CD1c-positive myeloid dendritic cell (primary cell): ENCODE results near the gene SLC26A2.

Source experiments
- DNase-seq: peaks from one replicate; pipeline ENCODE4 v3.0.0-alpha.2; 2016; ENCODE audit errors: extremely low spot score

SLC26A2 gene

GRCh38 chr5:149960272-149961185, at the start of gene SLC26A2:
TSS of gene SLC26A2 (plus strand) at chr5:149960758. CDS start at chr5:149977653, 16,895 bp downstream.
- DNase-seq = peak; percentile 98

- no peak for DNase-seq
These were observed 49.5 kb upstream of the SLC26A2 start for GRCh38 chr5:149911031-149911430.

- DNase-seq = no peak
These were observed 48.2 kb upstream of the SLC26A2 start for GRCh38 chr5:149912226-149912871.

GRCh38 chr5:149913436-149914419, 46.8 kb upstream of the SLC26A2 start:
- DNase-seq = no peak

- DNase-seq = no peak
These were observed 44.9 kb upstream of the SLC26A2 start for GRCh38 chr5:149915392-149916260.

- no peak for DNase-seq
These were observed 44.1 kb upstream of the SLC26A2 start for GRCh38 chr5:149916334-149917072.

- DNase-seq = no peak
These were observed 43.4 kb upstream of the SLC26A2 start for GRCh38 chr5:149917073-149917676.

GRCh38 chr5:149921597-149921996, 39.0 kb upstream of the SLC26A2 start:
- DNase-seq = no peak

- DNase-seq = no peak
These were observed 37.6 kb upstream of the SLC26A2 start for GRCh38 chr5:149922950-149923349.

GRCh38 chr5:149924486-149924885, 36.1 kb upstream of the SLC26A2 start:
- DNase-seq = no peak

GRCh38 chr5:149930043-149930748, 30.4 kb upstream of the SLC26A2 start:
- no peak for DNase-seq

- DNase-seq = no peak
These were observed 29.6 kb upstream of the SLC26A2 start for GRCh38 chr5:149930749-149931574.

GRCh38 chr5:149931992-149932436, 28.5 kb upstream of the SLC26A2 start:
- no peak for DNase-seq

GRCh38 chr5:149932445-149933350, 27.9 kb upstream of the SLC26A2 start:
- no peak for DNase-seq

GRCh38 chr5:149935431-149935901, 25.1 kb upstream of the SLC26A2 start:
- DNase-seq = no peak

GRCh38 chr5:149936044-149936699, 24.4 kb upstream of the SLC26A2 start:
- DNase-seq = no peak
